ENCODE results near the gene RIMS4.

DNA sequence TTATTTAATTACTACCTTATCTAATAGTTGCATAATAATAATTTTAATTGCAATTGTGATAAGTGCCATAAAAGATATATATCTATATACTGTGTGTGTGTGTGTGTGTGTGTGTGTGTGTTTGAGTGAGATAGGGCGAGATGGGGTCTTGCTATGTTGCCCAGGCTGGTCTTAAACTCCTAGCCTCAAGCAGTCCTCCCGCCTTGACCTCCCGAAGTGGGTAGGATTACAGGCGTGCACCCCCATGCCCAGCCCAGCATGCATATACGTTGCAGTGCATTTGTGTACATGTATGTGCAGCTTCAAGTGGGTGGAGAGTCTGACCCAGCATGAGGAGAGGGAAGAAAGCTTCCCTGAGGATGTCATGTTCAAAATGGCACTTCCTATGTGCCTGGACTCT is 4.6 kb upstream of the RIMS4 start:
- TF ChIP-seq, protein P1, sequence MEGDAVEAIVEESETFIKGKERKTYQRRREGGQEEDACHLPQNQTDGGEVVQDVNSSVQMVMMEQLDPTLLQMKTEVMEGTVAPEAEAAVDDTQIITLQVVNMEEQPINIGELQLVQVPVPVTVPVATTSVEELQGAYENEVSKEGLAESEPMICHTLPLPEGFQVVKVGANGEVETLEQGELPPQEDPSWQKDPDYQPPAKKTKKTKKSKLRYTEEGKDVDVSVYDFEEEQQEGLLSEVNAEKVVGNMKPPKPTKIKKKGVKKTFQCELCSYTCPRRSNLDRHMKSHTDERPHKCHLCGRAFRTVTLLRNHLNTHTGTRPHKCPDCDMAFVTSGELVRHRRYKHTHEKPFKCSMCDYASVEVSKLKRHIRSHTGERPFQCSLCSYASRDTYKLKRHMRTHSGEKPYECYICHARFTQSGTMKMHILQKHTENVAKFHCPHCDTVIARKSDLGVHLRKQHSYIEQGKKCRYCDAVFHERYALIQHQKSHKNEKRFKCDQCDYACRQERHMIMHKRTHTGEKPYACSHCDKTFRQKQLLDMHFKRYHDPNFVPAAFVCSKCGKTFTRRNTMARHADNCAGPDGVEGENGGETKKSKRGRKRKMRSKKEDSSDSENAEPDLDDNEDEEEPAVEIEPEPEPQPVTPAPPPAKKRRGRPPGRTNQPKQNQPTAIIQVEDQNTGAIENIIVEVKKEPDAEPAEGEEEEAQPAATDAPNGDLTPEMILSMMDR (IDR thresholded peaks at IDR 0.05), result no peak
- no peak for TF ChIP-seq POLR2A (IDR thresholded peaks at IDR 0.05)

All from testis (tissue), 2 donors.